Activated CD8-positive, alpha-beta memory T cell treated with anti-CD3 and anti-CD28 coated beads, Interleukin-2, amount 50 U/mL, for 1 hour (primary cell): Measurements from ENCODE around the gene TANK.

Experiments used
- DNase-seq: peaks from one replicate; pipeline ENCODE4 v3.0.0-alpha.2; 2020; ENCODE audit errors: extremely low read depth

The TANK gene

GRCh38 chr2:161228511-161229240 lies 68.4 kb downstream of the TANK start:
- DNase-seq, result no peak

GRCh38 chr2:161230959-161231358 lies 70.7 kb downstream of the TANK start:
- no peak for DNase-seq

- no peak for DNase-seq
Measured at GRCh38 chr2:161232571-161232970, 72.3 kb downstream of the TANK start.

DNA sequence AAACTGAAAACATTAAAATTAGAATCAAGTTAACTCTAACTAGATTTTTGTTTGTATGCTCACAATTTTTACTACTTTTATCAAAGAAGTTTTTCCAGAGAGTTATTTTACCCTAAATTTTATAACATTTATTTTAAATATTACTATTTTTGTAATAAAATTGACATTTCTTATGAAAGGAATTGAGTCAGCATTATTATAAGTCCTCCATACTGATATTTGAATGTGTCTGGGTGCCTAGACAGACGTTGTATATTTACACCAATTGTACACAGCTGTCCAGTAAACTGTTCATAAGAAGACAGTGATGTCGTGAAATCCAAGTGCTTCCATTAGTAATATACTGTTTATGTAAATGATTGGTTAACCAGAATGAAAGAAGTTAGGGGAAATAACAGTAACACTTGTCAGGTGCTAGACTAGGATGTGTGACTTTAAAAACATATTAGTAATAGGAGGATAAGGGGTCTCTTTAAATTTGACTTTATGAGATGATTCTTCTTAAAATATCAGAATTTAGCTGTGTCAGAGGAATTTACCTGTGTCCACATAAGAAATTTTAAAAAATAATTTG lies 73.7 kb downstream of the TANK start:
- DNase-seq, result no peak

DNA sequence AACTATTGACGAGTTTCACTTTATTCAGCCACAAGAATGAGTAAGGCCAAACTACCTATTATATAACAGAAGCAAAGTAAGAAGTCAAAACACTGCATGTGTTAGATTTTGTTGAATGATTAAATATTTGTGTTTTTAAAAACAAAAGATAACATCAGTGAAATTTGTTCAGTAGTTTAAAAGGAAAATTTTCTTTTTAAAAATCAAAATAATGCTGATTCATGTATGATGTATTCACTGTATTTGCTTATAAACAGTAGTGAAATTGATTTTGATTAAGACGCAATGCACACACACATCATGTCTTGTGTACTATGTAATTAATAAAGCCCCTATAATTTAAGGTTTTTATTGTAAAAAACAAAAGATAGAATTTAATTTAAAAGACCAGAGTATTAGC lies 74.4 kb downstream of the TANK start:
- DNase-seq, result no peak

DNA sequence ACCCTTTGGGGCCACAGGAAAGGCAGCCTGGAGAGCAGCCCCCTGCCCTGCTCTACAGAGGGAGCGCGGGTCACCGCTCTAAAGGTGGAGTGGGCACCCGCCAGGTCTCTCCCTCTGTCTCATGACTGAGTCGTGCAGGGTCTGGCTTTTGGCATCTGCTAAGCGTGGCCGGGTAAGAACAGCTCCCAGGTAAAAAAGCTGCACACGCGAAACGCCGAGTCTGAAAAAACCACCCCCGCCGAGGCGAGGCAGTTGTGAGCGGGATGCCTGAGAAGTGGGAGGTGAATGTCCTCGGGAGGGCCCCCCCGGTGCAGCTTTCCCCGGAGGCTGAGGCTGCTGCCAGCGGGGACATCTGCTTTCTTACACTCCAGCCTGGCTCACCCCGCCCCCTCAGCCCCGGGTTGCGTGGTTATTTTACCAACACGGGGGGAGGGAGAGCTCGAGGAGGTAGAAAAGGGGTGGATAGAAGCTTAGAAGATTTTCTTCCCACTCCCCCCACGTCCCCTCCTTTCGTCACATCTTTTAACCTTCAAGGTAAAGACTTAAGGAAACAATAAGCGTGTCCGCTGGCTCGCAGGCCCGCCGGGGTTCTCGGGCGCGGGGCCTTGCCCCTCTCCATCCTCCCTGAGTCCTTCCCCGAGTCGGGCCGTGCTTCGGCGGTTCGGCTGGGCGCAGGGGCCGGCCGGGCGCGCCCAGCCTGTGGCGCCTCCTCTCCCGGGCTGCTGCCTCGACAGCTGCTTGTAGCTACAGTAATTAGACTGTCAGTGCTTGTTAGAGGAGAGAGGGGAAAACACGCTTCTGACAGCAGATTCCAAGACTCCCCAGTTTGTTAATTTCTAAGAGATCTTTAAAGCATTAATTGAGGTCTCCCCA lies 77.4 kb downstream of the TANK start:
- no peak for DNase-seq

DNA sequence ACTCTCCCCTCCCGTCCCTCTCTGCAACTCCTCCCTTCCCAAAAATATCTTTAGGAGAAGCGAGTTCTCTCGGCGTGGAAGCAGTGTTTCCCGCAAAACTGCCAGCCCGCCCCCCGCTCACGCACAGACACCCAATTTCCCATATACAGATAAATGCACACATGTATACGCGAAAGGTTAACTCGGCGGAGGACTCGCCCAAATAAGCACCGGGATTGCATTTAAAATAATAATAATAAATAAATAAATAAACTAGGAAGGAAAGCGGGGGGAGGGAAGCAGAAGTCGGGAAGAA lies 78.0 kb downstream of the TANK start:
- no peak for DNase-seq

- peak; percentile 38 for DNase-seq
Measured at GRCh38 chr2:161238560-161239325, 78.5 kb downstream of the TANK start.

- DNase-seq, result no peak
Measured at GRCh38 chr2:161239326-161240109, 79.3 kb downstream of the TANK start.

DNA sequence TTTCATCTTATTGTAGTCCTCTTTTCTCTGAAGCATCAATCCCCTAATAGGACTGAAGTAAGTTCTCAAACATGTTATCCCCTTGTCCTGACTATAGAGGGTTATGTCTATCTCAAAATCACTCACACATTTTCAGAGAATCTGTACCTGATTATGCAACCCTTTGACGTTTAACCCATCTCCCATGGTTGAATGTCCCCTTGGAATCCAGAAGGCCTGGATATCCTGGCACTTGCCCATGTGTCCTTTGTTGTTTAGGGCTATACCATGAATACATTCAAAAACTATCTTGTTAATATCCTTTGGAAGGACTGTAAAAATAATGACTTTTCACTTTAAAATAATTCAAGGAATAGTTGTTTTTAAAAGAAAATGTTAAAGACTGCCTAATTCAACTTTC lies 81.7 kb downstream of the TANK start:
- no peak for DNase-seq

DNA sequence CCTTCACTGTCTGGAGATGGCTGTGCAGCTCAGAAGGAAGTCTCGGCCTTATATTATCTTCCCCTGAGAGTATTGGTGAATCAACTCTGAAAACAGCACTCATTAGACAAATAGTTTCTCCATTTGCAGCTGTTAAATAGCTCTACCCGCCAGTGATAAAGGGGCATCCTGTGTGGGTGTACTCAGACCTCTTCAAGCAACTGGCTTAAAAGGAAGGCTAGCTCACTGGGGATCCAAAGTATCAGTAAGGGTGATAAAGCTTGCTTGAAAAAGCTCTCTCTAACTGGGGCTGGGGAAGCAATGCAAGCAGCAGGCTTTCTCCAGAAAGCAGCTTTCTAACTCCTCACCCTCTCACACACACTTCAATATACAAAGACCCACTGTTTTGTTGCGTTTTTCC lies 83.1 kb downstream of the TANK start:
- no peak for DNase-seq

- DNase-seq, result no peak
Measured at GRCh38 chr2:161243905-161244304, 83.7 kb downstream of the TANK start.

- DNase-seq, result peak; percentile 50
Measured at GRCh38 chr2:161244387-161245260, 84.4 kb downstream of the TANK start.

- DNase-seq, result no peak
Measured at GRCh38 chr2:161245261-161245553, 85.0 kb downstream of the TANK start.

GRCh38 chr2:161245671-161246070 lies 85.4 kb downstream of the TANK start:
- no peak for DNase-seq

DNA sequence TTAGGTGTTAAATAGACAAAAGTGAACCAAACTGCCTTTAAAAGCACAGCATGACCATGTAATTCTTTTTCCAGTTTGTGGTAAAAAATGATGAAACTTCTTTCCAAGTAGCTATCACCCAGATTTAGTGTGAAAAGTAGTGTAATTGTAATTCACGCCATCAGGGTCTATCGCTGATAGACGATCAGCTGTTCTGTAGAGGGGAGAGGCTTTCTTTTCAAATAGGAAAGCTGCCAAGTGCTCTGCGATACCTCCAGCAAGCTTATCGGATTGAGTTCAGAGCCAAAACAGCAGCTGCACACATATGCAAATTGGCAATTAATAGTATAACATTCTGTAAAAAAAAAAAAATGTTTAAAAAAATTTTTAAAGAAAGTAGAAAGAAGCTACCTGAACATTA lies 86.1 kb downstream of the TANK start:
- DNase-seq, result no peak

- DNase-seq, result no peak
Measured at GRCh38 chr2:161250864-161251436, 90.7 kb downstream of the TANK start.

DNA sequence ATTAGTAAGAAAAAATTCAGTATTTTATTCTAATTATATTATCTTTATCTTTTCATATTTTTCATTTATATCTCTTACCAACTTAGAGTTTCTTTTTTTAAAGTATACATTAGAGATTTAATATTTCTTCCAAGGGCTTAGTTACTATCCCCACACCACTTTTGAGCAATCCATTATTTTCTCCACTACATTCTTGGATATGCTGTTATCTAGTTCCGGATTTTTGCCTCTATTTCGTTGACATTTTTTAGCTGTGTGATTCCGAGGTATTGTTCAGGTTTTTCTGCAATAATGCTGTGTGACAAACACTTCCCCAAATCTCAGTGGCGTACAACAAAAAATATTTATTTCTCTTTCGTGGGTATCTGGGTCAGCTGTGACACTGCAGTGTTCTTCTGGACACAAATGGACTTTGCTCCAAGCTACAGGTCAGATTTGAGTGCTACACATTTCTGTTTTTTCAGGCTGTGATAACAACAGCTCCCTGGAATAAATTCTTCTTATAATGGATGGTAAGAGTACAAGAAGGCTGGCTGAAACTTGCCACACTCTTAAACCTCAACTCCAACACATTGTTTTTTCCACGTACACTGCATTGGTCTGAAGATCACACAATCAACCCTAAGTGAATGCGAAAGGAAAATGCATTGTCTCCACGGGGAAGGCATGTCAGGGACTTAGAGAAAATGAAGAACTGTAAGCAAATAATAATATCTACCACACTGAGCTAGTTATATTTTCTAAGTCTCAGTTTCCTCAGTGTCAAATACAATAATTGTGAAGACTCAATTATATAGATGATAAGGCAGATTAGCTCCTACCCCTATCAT lies 97.1 kb downstream of the TANK start:
- DNase-seq, result no peak

GRCh38 chr2:161265874-161266273 lies 105.6 kb downstream of the TANK start:
- no peak for DNase-seq
